Erythroblast (primary cell): ENCODE measurements around the gene ARRB1.
"Not testable (repeated sequence)": the region's sequence is repeated elsewhere in the genome, so short reads cannot be mapped to it uniquely, and the experiment has no call there.

Source experiments
- GATA1 ChIP-seq: IDR thresholded peaks from 2 replicates; pipeline ENCODE4 v1.6.1; 2011; ENCODE audit warnings: low read depth, mild to moderate bottlenecking, control low read depth, low read length, moderate library complexity
- POLR2A ChIP-seq: IDR thresholded peaks from 2 replicates; pipeline ENCODE4 v1.6.1; 2011; ENCODE audit warnings: mild to moderate bottlenecking, low read length

- not testable (repeated sequence) for TF ChIP-seq POLR2A, GATA1
These were observed 15.4 kb upstream of the ARRB1 start for GRCh38 chr11:75366826-75367225.
